T1000 (cell line): ENCODE results near the gene PLIN4.
"Not testable (repeated sequence)": the region's sequence is repeated elsewhere in the genome, so short reads cannot be mapped to it uniquely, and the experiment has no call there.

Experiments
- DNase-seq: peaks from one replicate; lab custom pipeline; 2025; ENCODE audit warnings: mixed read lengths; lab: John Stamatoyannopoulos, UW

Gene PLIN4

GRCh38 chr19:4518345-4519171, at the start of gene PLIN4:
Gene PLIN4, minus strand, starts transcription at chr19:4518486. Its CDS starts 214 bp downstream, at chr19:4518272.
- DNase-seq, result no peak

GRCh38 chr19:4567584-4568071, 49.3 kb upstream of the PLIN4 start:
- DNase-seq, result peak; percentile 15

- DNase-seq, result no peak
These were observed 48.2 kb upstream of the PLIN4 start for GRCh38 chr19:4566402-4567051.

GRCh38 chr19:4563562-4563961, 45.3 kb upstream of the PLIN4 start:
- DNase-seq, result not testable (repeated sequence)

GRCh38 chr19:4562085-4562484, 43.8 kb upstream of the PLIN4 start:
- not testable (repeated sequence) for DNase-seq

- no peak for DNase-seq
These were observed 41.3 kb upstream of the PLIN4 start, which contains the start of gene SEMA6B for GRCh38 chr19:4559569-4559968. Gene SEMA6B, minus strand, starts transcription at chr19:4559684. Its CDS starts 1,227 bp downstream, at chr19:4558457.

GRCh38 chr19:4557971-4558941, 40.0 kb upstream of the PLIN4 start:
- DNase-seq, result peak; percentile 21

GRCh38 chr19:4557144-4557970, 39.1 kb upstream of the PLIN4 start:
- DNase-seq, result no peak

- DNase-seq, result peak; percentile 16
These were observed 38.4 kb upstream of the PLIN4 start for GRCh38 chr19:4556597-4557127.

- no peak for DNase-seq
These were observed 37.6 kb upstream of the PLIN4 start for GRCh38 chr19:4555657-4556561.

GRCh38 chr19:4554717-4555116, 36.4 kb upstream of the PLIN4 start:
- no peak for DNase-seq

- DNase-seq, result no peak
These were observed 35.5 kb upstream of the PLIN4 start for GRCh38 chr19:4553775-4554174.

- DNase-seq, result no peak
These were observed 34.9 kb upstream of the PLIN4 start for GRCh38 chr19:4553092-4553695.

GRCh38 chr19:4552525-4552819, 34.2 kb upstream of the PLIN4 start:
- no peak for DNase-seq

GRCh38 chr19:4550479-4551050, 32.3 kb upstream of the PLIN4 start:
- no peak for DNase-seq

GRCh38 chr19:4550018-4550417, 31.7 kb upstream of the PLIN4 start:
- no peak for DNase-seq

GRCh38 chr19:4548238-4548584, 29.9 kb upstream of the PLIN4 start:
- no peak for DNase-seq

- DNase-seq, result no peak
These were observed 29.3 kb upstream of the PLIN4 start for GRCh38 chr19:4547303-4548237.
